Measurements from ENCODE around the gene MRC1. TPM values are rescaled to one million over a fixed set of nuclear protein-coding genes. Genes with fewer than 3 reads are reported as not detected.

Gene MRC1
- total and polyA plus RNA-seq, 10 of the 15 experiments (the other 5 are each of a cell fraction or from before 2014, with no cell fraction given): 0.01 to 0.21 (median 0.03) TPM; not detected in 5

- TF ChIP-seq, protein P1, sequence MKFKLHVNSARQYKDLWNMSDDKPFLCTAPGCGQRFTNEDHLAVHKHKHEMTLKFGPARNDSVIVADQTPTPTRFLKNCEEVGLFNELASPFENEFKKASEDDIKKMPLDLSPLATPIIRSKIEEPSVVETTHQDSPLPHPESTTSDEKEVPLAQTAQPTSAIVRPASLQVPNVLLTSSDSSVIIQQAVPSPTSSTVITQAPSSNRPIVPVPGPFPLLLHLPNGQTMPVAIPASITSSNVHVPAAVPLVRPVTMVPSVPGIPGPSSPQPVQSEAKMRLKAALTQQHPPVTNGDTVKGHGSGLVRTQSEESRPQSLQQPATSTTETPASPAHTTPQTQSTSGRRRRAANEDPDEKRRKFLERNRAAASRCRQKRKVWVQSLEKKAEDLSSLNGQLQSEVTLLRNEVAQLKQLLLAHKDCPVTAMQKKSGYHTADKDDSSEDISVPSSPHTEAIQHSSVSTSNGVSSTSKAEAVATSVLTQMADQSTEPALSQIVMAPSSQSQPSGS (IDR thresholded peaks at IDR 0.05; ENCODE audit: low read length): no peak
- TF ChIP-seq USF1 (IDR thresholded peaks at IDR 0.05; ENCODE audit: borderline replicate concordance, extremely low read length, insufficient read depth, low read depth, low read length): no peak
- no peak for TF ChIP-seq SPI1 (IDR thresholded peaks at IDR 0.05; ENCODE audit: borderline replicate concordance, insufficient read depth, low read depth, low read length)
- TF ChIP-seq, protein P2, sequence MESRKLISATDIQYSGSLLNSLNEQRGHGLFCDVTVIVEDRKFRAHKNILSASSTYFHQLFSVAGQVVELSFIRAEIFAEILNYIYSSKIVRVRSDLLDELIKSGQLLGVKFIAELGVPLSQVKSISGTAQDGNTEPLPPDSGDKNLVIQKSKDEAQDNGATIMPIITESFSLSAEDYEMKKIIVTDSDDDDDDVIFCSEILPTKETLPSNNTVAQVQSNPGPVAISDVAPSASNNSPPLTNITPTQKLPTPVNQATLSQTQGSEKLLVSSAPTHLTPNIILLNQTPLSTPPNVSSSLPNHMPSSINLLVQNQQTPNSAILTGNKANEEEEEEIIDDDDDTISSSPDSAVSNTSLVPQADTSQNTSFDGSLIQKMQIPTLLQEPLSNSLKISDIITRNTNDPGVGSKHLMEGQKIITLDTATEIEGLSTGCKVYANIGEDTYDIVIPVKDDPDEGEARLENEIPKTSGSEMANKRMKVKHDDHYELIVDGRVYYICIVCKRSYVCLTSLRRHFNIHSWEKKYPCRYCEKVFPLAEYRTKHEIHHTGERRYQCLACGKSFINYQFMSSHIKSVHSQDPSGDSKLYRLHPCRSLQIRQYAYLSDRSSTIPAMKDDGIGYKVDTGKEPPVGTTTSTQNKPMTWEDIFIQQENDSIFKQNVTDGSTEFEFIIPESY (IDR thresholded peaks at IDR 0.05): no peak
- TF ChIP-seq FOXM1 (IDR thresholded peaks at IDR 0.05; ENCODE audit: low read depth, low read length): no peak
Measured at GRCh38 chr10:17851611-17852010, 42.5 kb downstream of the MRC1 start (continued).

DNA sequence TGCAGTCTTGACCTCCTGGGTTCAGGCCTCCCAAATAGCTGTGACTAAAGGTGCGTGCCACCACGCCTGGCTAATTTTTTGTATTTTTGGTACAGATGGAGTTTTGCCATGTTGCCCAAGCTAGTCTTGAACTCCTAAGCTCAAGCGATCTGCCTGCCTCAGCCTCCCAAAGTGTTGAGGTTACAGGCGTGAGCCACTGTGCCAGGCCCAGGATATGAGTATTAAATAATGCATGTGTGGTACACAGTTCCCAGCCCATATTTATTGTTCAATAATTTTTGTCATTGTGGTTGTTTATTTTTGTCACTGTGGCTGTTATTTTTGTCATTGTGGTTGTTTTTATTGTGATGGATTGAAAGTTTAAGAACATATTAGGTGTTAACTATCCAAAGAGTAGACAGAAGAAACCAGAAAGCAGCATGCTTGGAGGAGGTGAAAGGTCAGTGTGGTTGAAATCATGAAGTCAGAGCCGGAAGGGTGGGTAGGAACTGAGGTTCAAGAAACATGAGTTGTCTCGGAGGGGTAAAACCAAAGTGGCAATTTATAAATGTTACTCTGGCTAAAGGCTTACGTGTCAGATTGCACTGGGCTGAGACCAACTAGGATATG, 45.0 kb downstream of the MRC1 start:
- FAIRE-seq: no peak
- intact Hi-C loops (cut with micrococcal nuclease; ENCODE audit: unreplicated experiment): loop anchor here (5.0 to 10.0 kb wide), 2 partner anchors 128 to 461 kb away; no protein-coding TSS in a partner anchor
- ChIA-PET SMC1A (ENCODE audit: uncharacterized antibody, unreplicated experiment) (interaction anchor here (0.9 to 1.2 kb wide), 2 partner anchors 9 to 10 kb away, joined by 3 read pairs; no protein-coding TSS in a partner anchor), RAD21 (ENCODE audit: unreplicated experiment) (interaction anchor here (0.6 kb wide), 1 partner anchor 90 kb away, joined by 5 read pairs; no protein-coding TSS in a partner anchor), CTCF (interaction anchor here (0.6 to 1.5 kb wide), 2 partner anchors 20 to 56 kb away, joined by 3 read pairs; no protein-coding TSS in a partner anchor), POLR2A (no interaction called here)
- Histone ChIP-seq H3K9me3 (replicated peaks; ENCODE audit: control insufficient read depth, insufficient read depth, low read length) (no peaks in the 10 kb centered on the region), H3K27ac (ENCODE audit: control insufficient read depth, insufficient read depth) (no peak overlapping the region), H3K4me1 (ENCODE audit: control insufficient read depth, insufficient read depth, low read length) (no peaks in the 10 kb centered on the region), H3K4me2 (ENCODE audit: control insufficient read depth, insufficient read depth) (no peak overlapping the region), H3K36me3 (ENCODE audit: control insufficient read depth in 2 of 2, insufficient read depth in 2 of 2, low read length in 1 of 2) (no peaks in the 10 kb centered on the region), H3K4me3 (no peak overlapping the region), H4K20me1 (ENCODE audit: control insufficient read depth, insufficient read depth) (no peaks in the 10 kb centered on the region), H3K79me2 (ENCODE audit: control insufficient read depth, insufficient read depth, low read length) (no peaks in the 10 kb centered on the region), H3K27me3 (replicated peaks in 1 of 2; ENCODE audit: control insufficient read depth in 2 of 2, insufficient read depth in 2 of 2, low read length in 1 of 2) (no peaks in the 10 kb centered on the region; a peak in 1 of 4 replicates), H3K9ac (ENCODE audit: control insufficient read depth, insufficient read depth, low read length) (no peak overlapping the region), H2AFZ (ENCODE audit: control insufficient read depth, low read depth, low read length) (no peak overlapping the region)
- in situ Hi-C loops (cut with MboI): no loop called here
- peak; percentile 81 for ATAC-seq
- WGBS (ENCODE audit: insufficient coverage, insufficient replicate concordance, low lambda C conversion rate, missing lambda C conversion rate): 42% methylated on average over 7 of the region's 7 CpGs
- DNase-seq (ENCODE audit: low read depth, low spot score): peak; percentile 21
- no TSS peak for BruUV-seq (replicated peaks)
- TF ChIP-seq PML (IDR thresholded peaks at IDR 0.05; ENCODE audit: low read length) (no peak), SP1 (IDR thresholded peaks at IDR 0.05; ENCODE audit: low read depth, low read length) (no peak), LARP7 (IDR thresholded peaks at IDR 0.05) (no peak), EED (IDR thresholded peaks at IDR 0.05; ENCODE audit: low read depth) (no peak), SMARCA5 (IDR thresholded peaks at IDR 0.05) (0 out of 2 replicates have a peak, but pooled peaks have one; percentile 41), CBFB (IDR thresholded peaks at IDR 0.05; ENCODE audit: low read depth) (no peak), BCLAF1 (IDR thresholded peaks at IDR 0.05) (no peak), YBX1 (IDR thresholded peaks at IDR 0.05) (no peak), RAD51 (IDR thresholded peaks at IDR 0.05) (no peak), NR2C2 (IDR thresholded peaks at IDR 0.05; ENCODE audit: borderline replicate concordance, control insufficient read depth, insufficient read length, low read depth) (no peak), ZNF207 (IDR thresholded peaks at IDR 0.05; ENCODE audit: borderline replicate concordance) (no peak)

Measured in GM12878 (cell line).